GM12872 (cell line): ENCODE results near the gene FAM83F.

Experiments used
- TF ChIP-seq, protein P1 (sequence below): IDR thresholded peaks from 3 replicates; pipeline ENCODE4 v1.5.1; 2011; ENCODE audit warnings: low read depth, mild to moderate bottlenecking, low read length, moderate library complexity; ENCODE audit not compliant: insufficient read depth

Gene FAM83F

DNA sequence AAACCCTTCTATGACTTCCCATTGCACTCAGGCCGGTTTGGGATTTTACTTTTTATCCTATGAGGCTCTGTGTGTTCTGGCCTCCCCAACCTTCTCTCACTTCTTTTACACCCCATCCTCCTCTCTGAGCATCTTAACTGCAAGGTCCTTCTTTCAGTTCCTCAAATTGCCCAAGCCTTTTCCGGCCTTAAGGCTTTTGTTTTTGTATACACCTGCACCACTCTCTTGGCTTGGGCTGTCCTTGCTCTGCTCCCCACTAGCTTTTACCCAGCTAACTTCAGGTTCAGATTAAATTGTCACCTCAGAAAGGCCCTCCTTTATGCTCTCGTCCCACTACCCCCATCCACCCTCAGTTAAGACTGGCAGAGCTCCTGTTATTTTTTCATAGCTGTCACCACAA lies 55.5 kb downstream of the FAM83F start:
- TF ChIP-seq, protein P1, sequence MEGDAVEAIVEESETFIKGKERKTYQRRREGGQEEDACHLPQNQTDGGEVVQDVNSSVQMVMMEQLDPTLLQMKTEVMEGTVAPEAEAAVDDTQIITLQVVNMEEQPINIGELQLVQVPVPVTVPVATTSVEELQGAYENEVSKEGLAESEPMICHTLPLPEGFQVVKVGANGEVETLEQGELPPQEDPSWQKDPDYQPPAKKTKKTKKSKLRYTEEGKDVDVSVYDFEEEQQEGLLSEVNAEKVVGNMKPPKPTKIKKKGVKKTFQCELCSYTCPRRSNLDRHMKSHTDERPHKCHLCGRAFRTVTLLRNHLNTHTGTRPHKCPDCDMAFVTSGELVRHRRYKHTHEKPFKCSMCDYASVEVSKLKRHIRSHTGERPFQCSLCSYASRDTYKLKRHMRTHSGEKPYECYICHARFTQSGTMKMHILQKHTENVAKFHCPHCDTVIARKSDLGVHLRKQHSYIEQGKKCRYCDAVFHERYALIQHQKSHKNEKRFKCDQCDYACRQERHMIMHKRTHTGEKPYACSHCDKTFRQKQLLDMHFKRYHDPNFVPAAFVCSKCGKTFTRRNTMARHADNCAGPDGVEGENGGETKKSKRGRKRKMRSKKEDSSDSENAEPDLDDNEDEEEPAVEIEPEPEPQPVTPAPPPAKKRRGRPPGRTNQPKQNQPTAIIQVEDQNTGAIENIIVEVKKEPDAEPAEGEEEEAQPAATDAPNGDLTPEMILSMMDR = no peak

DNA sequence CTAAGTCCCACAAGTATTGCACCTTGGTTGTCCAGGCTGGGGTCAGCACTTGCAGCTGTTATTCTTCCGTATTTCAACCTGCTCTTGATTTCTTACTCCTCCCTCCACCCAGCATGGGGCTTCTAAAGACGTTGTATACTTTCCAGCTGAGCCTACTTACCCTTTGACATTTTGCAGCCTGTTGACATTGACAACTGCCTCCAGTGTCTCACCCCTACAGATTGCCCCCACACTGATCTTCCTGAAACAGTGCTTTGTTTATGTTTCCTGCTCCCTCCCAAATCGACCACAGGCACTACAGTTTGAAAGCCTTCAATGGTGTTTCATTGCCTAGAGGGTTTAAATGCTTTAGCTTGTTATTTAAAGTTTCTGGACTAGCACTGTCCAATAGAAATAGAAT lies 56.6 kb downstream of the FAM83F start:
- TF ChIP-seq, protein P1 = no peak

DNA sequence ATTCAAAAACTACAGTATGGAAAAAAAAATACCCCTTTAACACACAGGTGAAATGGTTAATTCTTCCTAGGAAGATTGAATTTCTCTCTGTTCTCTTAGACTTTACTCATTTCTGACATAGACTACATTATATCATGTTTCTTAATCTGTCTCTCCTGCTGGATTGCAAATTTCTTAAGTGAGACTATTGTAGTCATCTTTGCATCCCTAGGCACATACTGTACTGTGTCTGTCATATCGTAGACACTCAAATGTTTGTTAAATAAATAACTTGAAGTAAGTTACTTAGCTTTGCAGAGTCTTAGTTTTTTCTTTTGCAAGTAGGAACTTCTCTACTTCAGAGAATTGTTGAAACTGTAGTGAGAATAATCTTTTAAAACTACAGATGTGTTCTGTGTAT lies 58.7 kb downstream of the FAM83F start:
- TF ChIP-seq, protein P1 = no peak

DNA sequence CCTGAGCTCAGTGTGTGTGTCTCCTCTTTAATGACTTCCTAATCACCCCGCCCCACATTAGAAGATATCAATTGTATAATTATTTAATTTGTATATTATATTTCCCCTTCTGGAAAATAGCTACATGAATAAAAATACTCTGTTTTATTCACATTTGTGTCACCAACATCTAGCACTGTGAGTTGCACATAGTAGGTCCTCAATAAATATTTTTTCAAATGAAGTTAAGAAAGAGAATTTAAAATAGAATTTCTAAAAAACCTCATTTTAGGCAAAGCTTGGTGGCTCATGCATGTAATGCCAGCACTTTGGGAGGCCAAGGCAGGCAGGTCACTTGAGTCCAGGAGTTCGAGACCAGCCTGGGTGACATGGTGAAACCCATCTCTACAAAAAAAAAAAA lies 59.7 kb downstream of the FAM83F start:
- TF ChIP-seq, protein P1 = no peak

DNA sequence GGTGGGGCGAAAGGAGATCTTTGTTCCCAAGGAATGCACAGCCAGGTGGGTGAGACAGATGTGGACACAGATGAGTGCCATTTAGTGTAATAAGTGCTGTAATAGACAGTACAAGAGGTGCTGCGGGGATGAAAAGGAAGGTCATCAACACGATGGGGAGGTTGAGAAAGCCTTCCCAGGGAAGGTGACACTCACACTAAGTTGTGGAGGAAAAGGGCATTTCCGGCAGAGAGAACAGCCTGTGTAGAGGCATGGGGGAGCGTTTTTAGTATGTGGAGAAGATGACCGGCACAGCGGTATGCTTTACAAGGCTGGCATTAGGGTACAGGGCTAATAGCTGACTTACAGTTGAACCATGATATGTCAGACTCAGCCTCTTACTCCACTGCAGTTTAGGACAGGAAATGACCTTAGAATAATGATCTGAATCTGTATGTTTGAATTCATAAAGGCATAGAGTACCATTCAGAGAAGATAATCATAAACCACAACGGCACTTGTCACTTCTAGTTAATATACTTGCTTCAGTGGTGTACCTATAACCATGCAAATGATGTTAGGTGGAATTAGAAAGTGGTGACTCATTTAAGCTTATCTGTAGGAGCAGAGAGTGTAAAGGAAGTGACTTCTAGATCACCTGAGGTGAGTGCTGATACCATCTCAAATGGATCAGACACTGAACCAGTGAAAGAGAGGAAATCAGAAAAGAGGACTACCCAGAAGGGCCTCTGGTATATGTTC lies 60.6 kb downstream of the FAM83F start:
- TF ChIP-seq, protein P1 = no peak

DNA sequence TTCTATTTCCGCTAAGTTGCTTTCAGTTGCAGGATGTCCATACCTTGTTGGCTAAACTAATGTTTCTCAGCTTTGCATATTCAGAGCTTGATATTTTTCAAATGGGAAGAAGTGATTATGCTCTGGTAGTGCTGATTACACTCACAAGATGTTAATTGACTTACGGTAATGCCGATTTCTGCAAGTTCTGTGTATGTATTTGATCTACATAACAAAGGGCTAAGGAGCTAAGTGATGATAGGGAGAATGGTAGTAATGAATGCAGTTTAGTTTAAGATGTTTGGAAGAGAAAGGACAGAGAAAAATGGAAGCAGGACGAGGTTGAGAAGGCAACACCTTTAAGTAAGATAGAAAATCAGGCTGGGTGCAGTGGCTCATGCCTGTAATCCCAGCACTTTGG lies 61.4 kb downstream of the FAM83F start:
- TF ChIP-seq, protein P1 = no peak

DNA sequence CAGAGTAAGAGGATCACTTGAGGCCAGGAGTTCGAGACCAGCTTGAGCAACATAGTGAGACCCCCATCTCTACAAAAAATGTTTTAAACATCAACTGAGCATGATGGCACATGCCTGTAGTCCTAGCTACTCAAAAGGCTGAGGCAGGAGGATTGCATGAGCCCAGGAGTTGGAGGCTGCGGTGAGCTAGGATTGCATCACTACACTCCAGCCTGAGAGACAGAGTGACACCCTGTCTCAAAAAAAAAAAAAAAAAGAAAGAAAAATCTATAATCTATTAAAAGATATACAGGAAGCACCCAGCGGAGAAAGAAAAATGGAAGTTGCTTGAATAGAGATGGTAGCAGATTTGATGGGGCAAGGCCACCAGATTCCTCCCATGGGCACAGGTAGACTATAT lies 61.8 kb downstream of the FAM83F start:
- TF ChIP-seq, protein P1 = no peak
